Lower leg skin (tissue), 3 donors: ENCODE results near the gene CHD5.

Experiments used
- POLR2A ChIP-seq, 2 donors: fragments of 450-650 bp; IDR thresholded peaks; one replicate each; pipeline ENCODE4 v1.6.1; 2016 to 2017; ENCODE audit warnings: antibody characterized with exemption in 2 of 2, mild to moderate bottlenecking in 1 of 2, moderate library complexity in 1 of 2
- TF ChIP-seq, protein P1 (sequence below), 3 donors: fragments of 450-650 bp; IDR thresholded peaks; one replicate each; pipeline ENCODE4 v1.5.1; 2016; ENCODE audit warnings: antibody characterized with exemption in 3 of 3, mild to moderate bottlenecking in 3 of 3, moderate library complexity in 2 of 3

DNA sequence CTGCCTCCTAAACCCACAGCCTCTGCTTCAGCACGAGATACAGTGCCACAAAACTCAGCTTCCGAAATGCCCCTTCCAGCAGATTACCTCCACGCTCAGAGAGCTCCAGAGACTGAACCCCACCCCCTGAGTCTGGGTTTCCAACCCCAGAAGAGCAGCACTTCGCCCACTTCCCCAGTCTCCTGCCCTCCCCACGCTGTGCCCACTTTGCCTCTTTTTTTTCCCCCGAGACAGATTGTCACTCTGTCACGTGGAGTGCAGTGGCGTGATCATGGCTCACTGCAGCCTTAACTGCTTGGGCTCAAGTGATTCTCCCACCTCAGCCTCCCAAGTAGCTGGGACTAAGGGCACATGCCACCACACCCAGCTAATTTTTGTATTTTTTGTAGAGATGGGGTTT is 45.5 kb upstream of the CHD5 start:
- TF ChIP-seq, protein P1, sequence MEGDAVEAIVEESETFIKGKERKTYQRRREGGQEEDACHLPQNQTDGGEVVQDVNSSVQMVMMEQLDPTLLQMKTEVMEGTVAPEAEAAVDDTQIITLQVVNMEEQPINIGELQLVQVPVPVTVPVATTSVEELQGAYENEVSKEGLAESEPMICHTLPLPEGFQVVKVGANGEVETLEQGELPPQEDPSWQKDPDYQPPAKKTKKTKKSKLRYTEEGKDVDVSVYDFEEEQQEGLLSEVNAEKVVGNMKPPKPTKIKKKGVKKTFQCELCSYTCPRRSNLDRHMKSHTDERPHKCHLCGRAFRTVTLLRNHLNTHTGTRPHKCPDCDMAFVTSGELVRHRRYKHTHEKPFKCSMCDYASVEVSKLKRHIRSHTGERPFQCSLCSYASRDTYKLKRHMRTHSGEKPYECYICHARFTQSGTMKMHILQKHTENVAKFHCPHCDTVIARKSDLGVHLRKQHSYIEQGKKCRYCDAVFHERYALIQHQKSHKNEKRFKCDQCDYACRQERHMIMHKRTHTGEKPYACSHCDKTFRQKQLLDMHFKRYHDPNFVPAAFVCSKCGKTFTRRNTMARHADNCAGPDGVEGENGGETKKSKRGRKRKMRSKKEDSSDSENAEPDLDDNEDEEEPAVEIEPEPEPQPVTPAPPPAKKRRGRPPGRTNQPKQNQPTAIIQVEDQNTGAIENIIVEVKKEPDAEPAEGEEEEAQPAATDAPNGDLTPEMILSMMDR (IDR thresholded peaks at IDR 0.05): no peak
- TF ChIP-seq POLR2A (IDR thresholded peaks at IDR 0.05): no peak
